ENCODE results near the gene POMT2.
"Not testable (repeated sequence)": the region's sequence is repeated elsewhere in the genome, so short reads cannot be mapped to it uniquely, and the experiment has no call there.

The POMT2 gene

DNA sequence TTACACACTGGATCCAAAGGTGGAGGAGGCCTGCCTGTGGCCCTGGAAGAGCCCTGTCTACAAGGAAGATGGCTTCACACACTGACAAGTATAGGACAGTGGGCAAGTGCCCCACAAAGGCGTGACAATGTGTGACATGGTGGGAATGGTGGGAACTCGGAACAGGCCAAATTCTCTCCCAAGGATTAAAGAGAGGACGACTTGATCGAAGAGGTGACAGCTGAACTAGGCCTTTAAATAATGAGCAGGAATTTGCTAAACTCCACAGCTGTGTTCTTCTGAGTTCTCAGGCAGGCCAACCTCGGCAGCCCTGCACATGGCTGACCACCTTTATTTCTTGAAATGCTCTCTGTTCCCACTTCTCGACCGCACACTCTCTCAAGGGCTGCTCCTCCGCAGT lies 23.8 kb downstream of the POMT2 start:
- TF ChIP-seq Cebpa-rat (IDR thresholded peaks at IDR 0.05), result no peak
- Histone ChIP-seq H3K4me1 (peaks cover 0 to 4% (median 0%) of the 10 kb centered on the region in 10 experiments; a peak in 2 of 20 replicates), H4K20me1 (peaks cover 0 to 6% (median 0%) of the 10 kb centered on the region in 11 experiments; a peak in 1 of 22 replicates), H3K27me3 (no peaks in the 10 kb centered on the region), H3K9ac (no peak overlapping the region), H3K27ac (no peak overlapping the region), H3K4me2 (no peak overlapping the region), H3K9me3 (replicated peaks in 1 of 11) (0 out of 22 replicates have a peak, but pooled peaks cover 0 to 4% (median 0%) of the 10 kb centered on the region in 11 experiments), H3K4me3 (no peak overlapping the region), H3K36me3 (peaks cover 6 to 49% (median 19%) of the 10 kb centered on the region in 11 experiments; a peak in 16 of 22 replicates)

DNA sequence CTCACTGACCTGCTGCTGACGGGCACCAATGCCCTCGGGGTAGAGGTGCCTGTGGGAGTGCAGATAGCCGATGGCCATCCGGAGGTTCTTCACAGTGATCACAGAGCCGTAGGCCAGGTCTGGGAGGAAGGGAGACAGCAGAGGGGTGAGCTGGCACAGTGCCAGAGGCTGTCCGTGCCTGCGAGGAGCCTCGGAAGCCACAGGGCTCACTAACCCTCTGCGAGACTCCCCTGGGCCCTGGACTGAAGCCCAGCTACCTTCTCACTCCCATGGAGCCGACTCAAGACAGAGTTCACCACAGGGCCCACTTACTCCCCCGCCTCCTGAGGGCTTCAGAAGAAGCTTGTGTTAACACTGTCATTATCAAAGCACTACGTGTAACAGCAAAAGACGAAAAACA lies 24.5 kb downstream of the POMT2 start:
- H3K27ac ChIP-seq, result no peak overlapping the region
- no peak for TF ChIP-seq Cebpa-rat (IDR thresholded peaks at IDR 0.05)
- peaks cover 0 to 4% (median 0%) of the 10 kb centered on the region in 10 experiments; a peak in 2 of 20 replicates for H3K4me1 ChIP-seq
- H3K4me3 ChIP-seq, result no peak overlapping the region
- no peak overlapping the region for H3K4me2 ChIP-seq
- no peaks in the 10 kb centered on the region for H3K27me3 ChIP-seq
- H4K20me1 ChIP-seq, result peaks cover 0 to 6% (median 0%) of the 10 kb centered on the region in 11 experiments; a peak in 1 of 22 replicates
- H3K36me3 ChIP-seq, result peaks cover 6 to 49% (median 19%) of the 10 kb centered on the region in 11 experiments; a peak in 16 of 22 replicates
- H3K9me3 ChIP-seq (replicated peaks in 1 of 11), result 0 out of 22 replicates have a peak, but pooled peaks cover 0 to 4% (median 0%) of the 10 kb centered on the region in 11 experiments
- no peak overlapping the region for H3K9ac ChIP-seq

DNA sequence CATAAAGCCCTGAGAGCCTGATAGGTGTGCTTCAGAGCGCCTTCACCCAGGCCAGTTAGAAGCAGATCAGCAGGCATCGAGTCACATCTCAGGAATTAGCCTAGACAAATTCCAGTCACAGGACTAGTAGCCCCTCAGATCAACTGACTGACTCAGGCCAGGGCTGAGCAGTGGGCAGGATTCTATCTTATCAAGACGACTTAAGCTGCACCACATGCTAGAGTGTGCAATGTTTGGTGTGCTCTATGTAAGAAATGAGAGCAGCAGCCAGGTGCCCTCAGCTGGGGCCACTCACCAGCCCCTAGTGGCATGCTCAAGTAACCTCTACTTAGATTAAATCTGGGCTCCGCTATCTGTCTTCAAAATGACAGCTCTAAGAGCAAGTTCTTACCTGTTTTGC lies 30.0 kb downstream of the POMT2 start:
- Histone ChIP-seq H3K9ac (no peak overlapping the region), H3K27ac (no peak overlapping the region), H3K4me3 (no peak overlapping the region), H3K4me2 (no peak overlapping the region), H3K9me3 (replicated peaks in 1 of 11) (0 out of 22 replicates have a peak, but pooled peaks cover 0 to 4% (median 0%) of the 10 kb centered on the region in 11 experiments), H3K27me3 (no peaks in the 10 kb centered on the region), H3K4me1 (no peaks in the 10 kb centered on the region), H3K36me3 (peaks cover 3 to 38% (median 13%) of the 10 kb centered on the region in 11 experiments; a peak in 18 of 22 replicates), H4K20me1 (no peaks in the 10 kb centered on the region; a peak in 1 of 22 replicates)
- TF ChIP-seq Cebpa-rat (IDR thresholded peaks at IDR 0.05), result no peak

DNA sequence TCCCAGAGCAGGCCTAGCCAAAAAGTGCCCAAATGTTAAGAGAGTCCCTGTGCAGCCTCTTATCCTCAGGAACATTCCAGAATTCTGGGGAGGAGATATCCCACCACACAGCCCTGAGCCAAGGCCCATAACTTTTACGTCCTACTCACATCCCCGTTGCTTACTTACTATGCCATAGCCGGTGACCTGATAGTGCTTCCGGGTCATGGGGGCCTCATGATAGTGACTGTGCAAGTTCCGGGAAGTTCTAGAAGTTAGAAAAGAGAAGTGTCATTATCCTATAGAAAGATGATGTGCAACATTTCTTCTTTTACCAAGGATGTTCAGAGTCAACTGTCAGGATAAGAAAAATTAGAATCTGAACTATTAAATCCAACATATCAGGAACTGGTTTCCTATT lies 34.1 kb downstream of the POMT2 start:
- Histone ChIP-seq H3K27ac (no peak overlapping the region), H3K4me2 (no peak overlapping the region), H3K9me3 (replicated peaks in 1 of 11) (no peaks in the 10 kb centered on the region), H3K9ac (no peak overlapping the region), H3K4me1 (no peaks in the 10 kb centered on the region), H4K20me1 (no peaks in the 10 kb centered on the region; a peak in 1 of 22 replicates), H3K27me3 (no peaks in the 10 kb centered on the region), H3K4me3 (no peak overlapping the region), H3K36me3 (peaks cover 25 to 55% (median 42%) of the 10 kb centered on the region in 11 experiments; a peak in 21 of 22 replicates)
- no peak for TF ChIP-seq Cebpa-rat (IDR thresholded peaks at IDR 0.05)

DNA sequence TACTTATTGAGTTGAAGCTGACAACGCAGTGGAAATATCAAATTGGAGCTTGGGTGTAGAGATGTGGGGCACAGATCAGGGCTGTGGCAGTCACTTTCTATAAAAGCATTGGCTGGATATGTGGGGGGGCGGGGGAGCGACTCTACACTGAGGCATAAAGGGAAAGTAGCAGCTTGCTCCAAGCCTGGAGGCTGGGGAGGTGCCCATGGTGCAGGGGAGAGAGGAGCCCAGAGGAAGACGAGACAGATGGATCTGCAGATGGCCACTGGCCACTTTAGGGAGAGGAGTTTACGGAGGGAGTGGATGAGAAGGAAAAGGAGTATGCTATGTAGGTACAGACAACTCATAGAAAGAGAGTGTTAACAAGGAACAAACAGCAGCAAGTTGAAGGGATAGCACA lies 36.2 kb downstream of the POMT2 start:
- no peak overlapping the region for H3K4me2 ChIP-seq
- H3K4me1 ChIP-seq, result no peaks in the 10 kb centered on the region
- H3K9ac ChIP-seq, result no peak overlapping the region
- no peak overlapping the region for H3K4me3 ChIP-seq
- peaks cover 25 to 69% (median 52%) of the 10 kb centered on the region in 11 experiments for H3K36me3 ChIP-seq
- no peaks in the 10 kb centered on the region for H3K9me3 ChIP-seq (replicated peaks in 1 of 11)
- no peaks in the 10 kb centered on the region for H4K20me1 ChIP-seq
- TF ChIP-seq Cebpa-rat (IDR thresholded peaks at IDR 0.05), result no peak
- no peaks in the 10 kb centered on the region for H3K27me3 ChIP-seq
- H3K27ac ChIP-seq, result no peak overlapping the region

DNA sequence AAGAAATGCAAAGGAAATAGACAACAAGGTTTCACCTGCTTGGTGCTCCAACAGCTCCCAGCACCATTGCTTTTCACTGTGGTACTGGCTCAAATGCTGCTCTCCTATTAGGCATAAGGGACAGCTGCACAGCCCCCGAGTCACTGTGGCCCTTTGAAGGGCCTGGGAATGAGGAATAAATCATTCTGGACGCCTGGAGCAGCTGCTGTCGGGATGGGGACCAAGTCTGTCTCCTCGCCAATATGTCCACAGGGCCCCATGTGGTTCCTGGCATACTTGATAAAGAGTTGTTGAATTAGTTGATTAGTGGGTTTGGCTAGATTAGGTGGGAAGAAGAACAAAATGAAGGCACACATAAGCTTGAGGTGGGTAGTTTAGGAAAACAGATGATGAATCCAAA lies 36.6 kb downstream of the POMT2 start:
- H3K27ac ChIP-seq, result no peak overlapping the region
- H3K9ac ChIP-seq, result no peak overlapping the region
- H3K27me3 ChIP-seq, result no peaks in the 10 kb centered on the region
- no peaks in the 10 kb centered on the region for H3K4me1 ChIP-seq
- TF ChIP-seq Cebpa-rat (IDR thresholded peaks at IDR 0.05), result no peak
- H3K4me2 ChIP-seq, result no peak overlapping the region
- H3K9me3 ChIP-seq (replicated peaks in 1 of 11), result no peaks in the 10 kb centered on the region
- no peak overlapping the region for H3K4me3 ChIP-seq
- peaks cover 25 to 73% (median 56%) of the 10 kb centered on the region in 11 experiments for H3K36me3 ChIP-seq
- H4K20me1 ChIP-seq, result 0 out of 22 replicates have a peak, but pooled peaks cover 0 to 2% (median 0%) of the 10 kb centered on the region in 11 experiments

DNA sequence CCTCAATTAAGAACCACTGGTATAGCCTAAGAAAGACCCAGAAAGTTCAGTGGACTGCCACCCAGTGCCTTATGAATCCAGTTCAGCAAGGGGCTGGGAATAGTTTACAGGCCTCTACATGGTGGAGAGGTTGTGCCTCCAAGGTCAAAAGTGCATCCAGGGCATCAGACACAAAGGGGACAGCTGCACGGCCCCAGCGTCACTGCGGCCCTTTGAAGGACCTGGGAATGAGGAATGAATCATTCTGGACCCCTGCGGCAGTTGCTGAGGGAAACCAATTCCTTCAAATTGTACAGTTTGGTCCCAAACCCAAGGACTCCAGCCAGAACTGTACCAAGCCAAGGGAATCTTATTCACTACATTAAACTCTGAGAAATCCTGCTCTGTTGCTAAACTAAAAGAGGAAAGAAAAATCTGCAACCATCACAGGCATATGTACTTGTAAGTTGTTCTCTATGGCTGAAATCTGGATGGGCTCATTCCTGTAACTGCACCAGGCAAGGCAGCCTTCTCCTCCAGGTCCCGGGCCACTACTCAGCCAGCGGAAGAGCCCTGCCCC lies 38.8 kb downstream of the POMT2 start:
- no peaks in the 10 kb centered on the region for H3K27me3 ChIP-seq
- no peaks in the 10 kb centered on the region for H3K9me3 ChIP-seq (replicated peaks in 1 of 11)
- no peak overlapping the region for H3K4me3 ChIP-seq
- no peaks in the 10 kb centered on the region for H3K4me1 ChIP-seq
- H4K20me1 ChIP-seq, result peaks cover 0 to 11% (median 0%) of the 10 kb centered on the region in 11 experiments; a peak in 1 of 22 replicates
- H3K36me3 ChIP-seq, result peaks cover 25 to 77% (median 49%) of the 10 kb centered on the region in 11 experiments
- H3K9ac ChIP-seq, result no peak overlapping the region
- no peak for TF ChIP-seq Cebpa-rat (IDR thresholded peaks at IDR 0.05)
- no peak overlapping the region for H3K27ac ChIP-seq
- H3K4me2 ChIP-seq, result no peak overlapping the region

DNA sequence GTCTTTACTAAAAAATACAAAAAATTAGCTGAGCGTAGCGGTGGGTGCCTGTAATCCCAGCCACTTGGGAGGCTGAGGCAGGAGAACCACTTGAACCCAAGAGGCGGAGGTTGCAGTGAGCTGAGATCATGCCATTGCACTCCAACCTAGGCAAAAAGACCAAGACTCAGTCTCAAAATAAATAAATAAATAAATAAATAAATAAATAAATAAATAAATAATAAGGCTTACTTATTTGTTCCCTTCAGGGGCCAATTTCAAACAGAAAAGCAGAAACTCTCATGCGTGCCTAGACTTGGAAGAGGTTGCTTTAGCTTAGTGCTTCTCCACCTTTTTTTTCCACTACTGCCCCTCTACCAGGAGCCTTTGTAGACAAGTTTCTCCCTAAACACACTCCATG lies 39.8 kb downstream of the POMT2 start:
- Histone ChIP-seq H3K36me3 (peaks cover 25 to 66% (median 43%) of the 10 kb centered on the region in 11 experiments), H4K20me1 (peaks cover 0 to 15% (median 0%) of the 10 kb centered on the region in 11 experiments; a peak in 2 of 22 replicates)
- not testable (repeated sequence) for H3K27me3 ChIP-seq; H3K4me2 ChIP-seq; H3K9ac ChIP-seq; H3K4me3 ChIP-seq; H3K9me3 ChIP-seq (replicated peaks in 1 of 11); H3K4me1 ChIP-seq; H3K27ac ChIP-seq

DNA sequence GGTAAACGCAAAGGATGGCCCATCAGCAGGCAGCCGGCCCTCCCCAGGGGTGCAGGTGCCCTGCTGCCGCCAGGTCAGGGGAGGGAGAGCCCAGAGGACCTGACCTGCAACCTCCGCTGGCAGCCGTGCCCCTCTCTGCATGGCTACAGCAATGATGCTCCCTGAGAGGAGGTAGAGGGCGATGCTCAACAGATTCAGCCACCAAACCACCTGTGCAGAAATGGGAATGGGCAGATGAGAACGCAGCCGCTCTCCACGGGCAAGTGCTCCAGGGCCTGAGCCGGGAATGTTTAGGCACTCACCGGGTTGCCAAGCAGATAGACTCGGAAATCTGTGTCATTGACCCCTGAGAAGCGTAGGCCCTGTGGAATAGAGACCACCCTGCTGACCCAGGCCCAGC lies 41.0 kb downstream of the POMT2 start:
- Histone ChIP-seq H3K4me2 (no peak overlapping the region), H3K36me3 (peaks cover 15 to 54% (median 32%) of the 10 kb centered on the region in 11 experiments; a peak in 21 of 22 replicates), H3K9ac (no peak overlapping the region), H3K9me3 (replicated peaks in 1 of 11) (no peaks in the 10 kb centered on the region), H4K20me1 (peaks cover 0 to 20% (median 0%) of the 10 kb centered on the region in 11 experiments; a peak in 3 of 22 replicates), H3K27ac (no peak overlapping the region), H3K27me3 (no peaks in the 10 kb centered on the region), H3K4me1 (peaks cover 0 to 6% (median 0%) of the 10 kb centered on the region in 10 experiments; a peak in 3 of 20 replicates), H3K4me3 (no peak overlapping the region)
- TF ChIP-seq Cebpa-rat (IDR thresholded peaks at IDR 0.05), result no peak

Data from BLaER1 treated with 17β-estradiol and CSF1 and Interleukin-3, amounts not matched to agents 10 nM and 100 nM (cell line).